SHP77 (cell line): ENCODE data around the gene SRGAP2.
"Not testable (repeated sequence)": the region's sequence is repeated elsewhere in the genome, so short reads cannot be mapped to it uniquely, and the experiment has no call there.

ENCODE experiments used
- DNase-seq, 2 experiments: peaks; one replicate each; lab custom pipeline; 2025; lab: John Stamatoyannopoulos, UW

SRGAP2 gene

DNA sequence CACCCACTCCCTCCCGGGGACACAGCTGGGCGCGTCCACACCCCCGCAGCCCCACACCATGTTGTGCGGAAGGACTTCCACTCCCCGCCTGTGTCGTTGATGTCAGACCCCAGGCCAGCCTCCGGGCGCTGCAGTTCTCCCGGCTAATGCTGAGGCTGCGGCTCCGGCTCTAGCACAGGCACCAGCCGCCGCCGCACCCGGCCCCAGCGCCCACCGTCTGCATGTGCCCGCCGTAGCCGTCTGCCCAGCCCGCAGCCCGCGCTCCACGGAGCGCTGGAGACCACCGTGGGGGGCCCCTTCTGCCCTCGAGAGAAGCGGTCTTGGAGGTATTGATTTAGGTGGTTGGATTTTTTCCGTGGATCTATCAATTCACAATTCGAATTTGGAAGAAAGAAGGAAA, 2.2 kb downstream of the SRGAP2 start:
- DNase-seq: not testable (repeated sequence)

GRCh38 chr1:206210802-206211201, 7.5 kb downstream of the SRGAP2 start:
- not testable (repeated sequence) for DNase-seq

- not testable (repeated sequence) for DNase-seq
These were observed 12.5 kb downstream of the SRGAP2 start for GRCh38 chr1:206215600-206216392.

DNA sequence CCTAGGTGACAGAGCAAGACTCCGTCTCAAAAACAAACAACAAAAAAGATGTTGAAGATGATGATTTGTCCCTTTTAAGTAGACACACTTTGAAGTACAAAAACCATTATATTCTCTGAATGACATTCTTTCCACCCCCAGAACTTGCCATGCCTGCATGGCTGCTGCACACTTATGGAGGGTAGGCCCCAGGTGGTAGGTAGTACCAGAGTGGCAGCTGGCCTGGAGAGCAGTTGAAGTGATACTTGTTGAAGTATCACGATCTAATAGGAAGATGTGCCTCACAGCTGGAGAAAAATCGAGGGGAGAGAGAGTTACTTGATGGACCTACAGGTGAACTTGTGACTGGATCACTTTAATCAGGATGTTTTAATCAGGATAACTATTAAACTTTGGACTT, 14.9 kb downstream of the SRGAP2 start:
- DNase-seq: not testable (repeated sequence)

DNA sequence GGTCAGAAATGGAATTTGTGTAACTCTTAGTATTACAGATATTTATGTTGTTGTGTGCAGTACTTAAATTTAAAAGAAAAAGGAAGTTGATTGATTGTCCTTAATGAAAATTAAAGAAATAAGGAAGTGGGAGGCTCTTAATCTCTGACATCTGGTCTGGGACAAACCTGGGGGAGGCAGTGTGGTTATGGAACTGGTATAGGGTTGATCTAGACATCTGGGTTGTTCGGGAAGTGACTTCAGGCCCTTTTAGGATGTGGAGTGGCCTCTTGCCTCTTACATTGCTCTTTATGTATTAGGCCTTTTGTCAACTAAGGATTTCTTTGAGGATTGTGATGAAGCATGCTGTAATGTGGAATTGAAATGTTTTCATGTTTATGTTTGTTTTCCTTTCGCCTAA, 15.4 kb downstream of the SRGAP2 start:
- not testable (repeated sequence) for DNase-seq

DNA sequence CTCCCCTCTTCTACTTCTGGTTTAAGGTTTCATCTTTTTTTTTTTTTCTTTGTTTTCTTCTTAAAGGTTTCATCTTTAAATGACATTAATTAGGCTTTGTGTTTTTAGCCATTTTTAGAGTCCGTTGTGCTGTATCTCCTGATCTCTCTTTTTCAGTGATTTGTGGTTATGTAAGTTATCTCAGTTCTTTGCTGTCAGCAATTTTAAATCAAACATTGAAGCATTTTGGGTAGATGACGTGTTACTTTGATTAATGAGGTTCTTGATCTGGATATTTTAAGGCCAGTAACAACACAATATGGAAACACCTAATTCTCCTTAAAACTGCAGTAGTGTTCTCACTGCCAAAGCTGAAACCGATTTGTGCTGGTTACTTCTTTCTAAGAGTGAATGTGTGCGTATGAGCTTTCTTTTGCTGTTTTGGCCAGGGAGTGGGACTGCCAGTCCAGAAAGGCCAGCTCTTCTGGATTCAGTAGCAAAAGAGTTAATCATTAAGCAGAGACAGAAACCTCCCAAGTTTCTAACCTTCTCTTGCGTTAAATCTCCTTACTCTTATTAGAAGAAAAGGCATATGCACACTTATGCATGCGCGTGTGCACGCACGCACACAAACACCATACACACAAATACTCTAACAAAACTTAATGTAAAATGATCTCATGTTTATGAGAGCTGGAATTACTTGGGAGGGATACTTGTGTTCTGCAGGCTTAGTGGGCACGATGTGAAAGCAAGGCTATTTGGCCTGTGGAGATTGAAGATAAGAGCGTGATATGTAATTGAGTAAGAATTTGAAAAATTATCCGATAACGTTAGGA, 16.4 kb downstream of the SRGAP2 start:
- not testable (repeated sequence) for DNase-seq

DNA sequence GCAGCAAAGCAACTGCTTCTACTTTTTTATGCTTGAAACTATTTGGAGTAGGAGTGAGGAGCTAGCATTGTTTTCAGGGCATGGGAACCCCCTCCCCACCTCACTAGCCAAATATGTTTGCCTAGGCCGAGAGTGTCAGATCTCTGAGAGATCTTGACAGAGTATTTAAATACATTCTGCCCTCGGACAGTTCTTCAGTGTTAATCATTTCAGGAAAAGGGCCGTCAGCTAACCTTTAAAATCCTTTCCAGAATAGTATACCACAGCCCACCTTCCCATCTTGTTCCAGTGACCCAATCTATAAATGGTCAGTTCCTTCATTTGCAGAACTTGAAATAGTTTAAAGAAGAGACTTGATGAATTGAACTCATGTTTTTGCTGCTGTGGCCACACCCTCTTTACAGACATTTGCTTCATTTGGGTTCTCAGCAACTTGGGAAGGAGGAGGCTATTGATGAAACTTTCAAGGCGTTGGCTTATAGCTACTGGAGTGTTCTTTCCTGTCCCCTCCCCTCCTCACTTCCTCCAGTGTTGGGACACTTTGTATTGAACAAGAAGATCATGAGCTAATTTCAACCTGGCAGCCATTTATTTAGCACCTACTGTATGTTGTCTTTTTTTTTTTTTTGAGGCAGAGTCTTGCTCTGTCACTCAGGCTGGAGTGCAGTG, 17.1 kb downstream of the SRGAP2 start:
- DNase-seq: not testable (repeated sequence)

- DNase-seq: not testable (repeated sequence)
These were observed 18.2 kb downstream of the SRGAP2 start for GRCh38 chr1:206221585-206221984.

- not testable (repeated sequence) for DNase-seq
These were observed 20.9 kb downstream of the SRGAP2 start for GRCh38 chr1:206224190-206224776.

- DNase-seq: not testable (repeated sequence)
These were observed 22.0 kb downstream of the SRGAP2 start for GRCh38 chr1:206225386-206225785.

GRCh38 chr1:206226886-206227285, 23.5 kb downstream of the SRGAP2 start:
- DNase-seq: not testable (repeated sequence)

- not testable (repeated sequence) for DNase-seq
These were observed 25.9 kb downstream of the SRGAP2 start for GRCh38 chr1:206229286-206229685.

GRCh38 chr1:206231989-206232388, 28.6 kb downstream of the SRGAP2 start:
- not testable (repeated sequence) for DNase-seq

GRCh38 chr1:206232970-206233645, 29.8 kb downstream of the SRGAP2 start:
- DNase-seq: not testable (repeated sequence)

- not testable (repeated sequence) for DNase-seq
These were observed 31.0 kb downstream of the SRGAP2 start for GRCh38 chr1:206234189-206234916.

DNA sequence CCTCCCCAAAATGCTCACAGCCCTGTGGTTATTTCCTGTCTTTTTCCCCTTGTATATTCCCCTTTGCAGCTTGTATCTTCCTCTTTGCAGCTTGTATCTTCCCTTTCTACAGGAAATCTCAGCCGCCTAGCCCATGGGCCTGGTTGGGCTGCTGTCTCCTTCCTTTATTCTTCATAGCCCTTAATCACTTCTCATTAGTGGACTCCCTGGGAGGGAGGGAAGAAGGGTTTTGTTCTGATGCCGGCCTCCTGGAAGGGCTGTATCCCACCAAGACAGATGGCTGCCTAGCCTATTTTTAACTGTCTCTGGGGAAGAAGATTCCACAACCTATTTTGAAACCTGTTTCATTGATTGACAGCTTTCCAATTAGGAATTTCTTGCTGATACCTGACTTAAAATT, 31.8 kb downstream of the SRGAP2 start:
- not testable (repeated sequence) for DNase-seq

- not testable (repeated sequence) for DNase-seq
These were observed 36.9 kb downstream of the SRGAP2 start for GRCh38 chr1:206240288-206240687.

DNA sequence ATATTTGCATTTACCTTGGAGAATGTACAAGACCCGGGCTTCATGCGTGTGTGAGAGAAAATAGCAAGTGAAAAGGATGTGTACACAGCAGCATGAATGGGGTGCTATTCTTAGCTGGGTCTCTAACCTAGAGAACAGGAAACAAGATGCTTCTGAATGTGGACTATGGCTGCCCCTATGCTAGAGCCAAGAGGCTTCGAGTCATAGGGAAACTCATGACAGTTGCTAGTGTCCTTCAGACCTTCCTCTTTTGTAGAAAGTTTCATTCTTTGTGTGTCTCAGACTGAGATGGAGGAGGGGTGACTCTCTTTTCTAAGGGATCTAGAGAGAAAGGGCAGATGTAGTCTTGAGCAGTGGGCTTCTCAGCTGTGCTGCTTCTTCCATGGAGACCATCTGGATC, 40.0 kb downstream of the SRGAP2 start:
- not testable (repeated sequence) for DNase-seq

DNA sequence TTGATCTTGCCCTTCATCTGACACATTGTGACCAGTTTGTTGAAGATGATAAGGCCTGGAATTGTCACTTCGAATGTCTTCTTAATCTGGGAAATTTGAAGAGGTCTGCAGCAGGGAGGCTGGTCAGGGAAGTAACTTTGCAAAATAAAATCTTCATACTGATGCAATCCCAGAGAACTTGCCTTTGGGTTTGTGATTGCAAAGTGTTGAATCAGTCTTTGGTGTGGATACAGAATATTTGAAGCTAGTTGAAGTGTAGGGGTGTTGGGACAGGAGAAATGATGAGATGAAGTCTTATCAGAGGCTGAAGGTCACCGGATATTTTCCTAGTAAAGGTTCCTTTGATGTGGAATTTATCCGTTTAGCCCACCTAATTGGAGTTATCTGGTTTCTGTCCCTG, 42.1 kb downstream of the SRGAP2 start:
- DNase-seq: not testable (repeated sequence)

- DNase-seq: not testable (repeated sequence)
These were observed 43.0 kb downstream of the SRGAP2 start for GRCh38 chr1:206246129-206246886.
